NCI-H774 (cell line): Measurements from ENCODE around the gene TH.

Experiments
- DNase-seq: peaks from one replicate; lab custom pipeline; 2025; lab: John Stamatoyannopoulos, UW

Gene TH

GRCh38 chr11:2142300-2142759 is 29.3 kb downstream of the TH start:
- DNase-seq = no peak

DNA sequence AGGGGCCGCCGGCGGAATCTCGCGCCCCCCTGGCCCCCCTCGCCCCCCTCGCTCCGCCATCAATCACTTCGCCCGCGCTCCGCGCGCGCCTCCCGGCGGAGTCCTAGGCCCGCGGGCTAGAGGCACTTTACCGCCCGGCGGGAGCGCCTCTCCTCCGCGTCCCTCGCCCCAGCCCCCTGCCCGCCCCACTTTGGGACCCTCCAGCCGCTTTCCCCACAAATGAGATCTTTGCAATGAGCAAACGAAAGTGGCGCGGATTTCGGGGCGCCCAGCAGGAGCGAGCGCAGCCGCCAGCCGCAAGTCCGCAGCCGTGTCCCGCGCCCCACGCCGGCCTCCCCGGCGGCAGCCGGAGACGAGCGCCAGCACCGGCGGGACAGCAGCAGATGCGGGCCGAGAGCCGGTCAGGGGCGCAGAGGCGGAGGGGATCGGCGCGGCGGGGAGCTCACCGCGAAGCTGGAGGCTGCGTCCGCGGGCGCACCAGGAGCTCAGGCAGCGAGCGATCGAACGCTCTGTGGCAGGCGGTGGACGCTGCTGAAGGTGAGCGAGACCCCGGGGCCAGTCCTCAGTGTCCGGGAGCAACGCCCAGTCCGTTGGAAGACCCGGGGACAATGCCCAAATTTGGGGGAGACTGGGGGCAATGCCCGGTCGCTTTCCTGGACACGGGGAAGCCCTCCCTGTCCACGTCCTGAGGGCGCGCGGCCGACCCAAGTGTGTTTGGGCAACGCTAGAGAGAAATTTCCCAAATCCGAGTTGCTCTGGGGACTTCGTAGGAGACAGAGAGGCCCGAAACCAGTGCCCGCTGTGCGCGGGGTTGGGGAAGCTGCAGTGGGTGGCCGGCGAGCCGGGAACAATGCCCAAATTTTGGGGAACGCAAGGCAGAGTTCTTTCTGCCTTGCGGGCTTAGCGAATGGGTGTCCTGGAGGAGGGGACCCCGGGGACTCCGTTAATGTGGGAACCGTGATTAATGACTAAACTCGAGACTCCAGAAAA is 30.9 kb downstream of the TH start:
- DNase-seq = no peak

DNA sequence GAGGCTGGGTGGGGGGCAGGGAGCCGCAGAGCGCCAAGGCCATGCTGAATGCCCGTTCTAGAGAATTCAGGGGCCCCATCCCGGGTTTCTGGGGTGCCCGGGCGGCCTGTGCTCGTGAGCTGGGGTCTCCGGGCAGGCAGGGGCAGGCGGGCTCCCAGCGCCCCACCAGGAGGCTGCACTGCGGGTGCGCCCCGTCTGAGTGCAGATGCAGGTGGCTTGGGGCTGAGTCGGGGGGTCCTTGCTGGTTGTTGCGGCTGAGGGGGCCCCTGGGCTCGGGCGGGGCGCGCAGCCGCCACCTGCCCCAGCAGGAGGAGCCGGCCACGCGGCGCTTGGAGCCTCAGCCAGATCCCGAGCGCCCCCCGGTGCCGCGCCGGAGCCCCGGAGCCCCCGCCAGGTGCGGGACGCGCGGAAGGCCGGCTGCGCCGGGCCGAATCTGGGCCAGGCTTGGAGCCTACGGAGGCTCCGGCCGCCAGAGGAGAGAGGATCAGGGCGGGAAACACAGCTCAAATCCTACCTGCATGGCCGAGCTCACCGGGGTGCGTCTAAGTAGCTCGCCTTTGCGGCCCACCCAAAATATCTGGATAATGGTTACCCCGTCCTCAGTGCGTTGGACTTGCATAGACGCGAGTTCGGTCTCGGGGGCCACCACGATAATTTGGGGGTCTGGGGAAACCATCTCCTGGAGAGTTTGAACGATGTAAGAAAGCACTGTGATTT is 31.8 kb downstream of the TH start:
- DNase-seq = no peak

DNA sequence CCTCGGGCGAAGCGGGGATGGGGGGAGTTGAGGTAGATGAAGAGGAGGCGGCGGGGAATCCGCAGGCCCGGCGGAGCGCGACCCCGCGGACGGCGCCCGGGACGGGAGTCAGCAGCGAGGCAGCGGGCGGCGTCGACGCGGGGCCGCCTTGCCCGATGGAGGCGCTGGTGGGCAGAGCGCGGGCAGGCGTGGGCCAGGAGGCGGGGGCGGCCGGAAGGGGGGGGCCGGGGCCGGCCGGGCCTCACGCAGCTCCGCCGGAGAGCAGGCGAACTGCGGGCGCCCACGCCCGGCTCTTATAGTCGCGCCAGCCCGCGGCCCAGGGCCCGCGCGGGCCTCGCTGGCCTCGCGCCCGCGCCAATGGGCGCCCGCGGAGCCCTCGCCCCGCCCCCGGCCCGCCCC is 32.5 kb downstream of the TH start, which contains the start of gene IGF2:
TSS of gene IGF2 (minus strand) at position 267 of the 399 bp plus-strand sequence. CDS start 3,866 bp downstream, outside the sequence.
- DNase-seq = no peak

- no peak for DNase-seq
Measured at GRCh38 chr11:2138431-2139122, 33.0 kb downstream of the TH start.

DNA sequence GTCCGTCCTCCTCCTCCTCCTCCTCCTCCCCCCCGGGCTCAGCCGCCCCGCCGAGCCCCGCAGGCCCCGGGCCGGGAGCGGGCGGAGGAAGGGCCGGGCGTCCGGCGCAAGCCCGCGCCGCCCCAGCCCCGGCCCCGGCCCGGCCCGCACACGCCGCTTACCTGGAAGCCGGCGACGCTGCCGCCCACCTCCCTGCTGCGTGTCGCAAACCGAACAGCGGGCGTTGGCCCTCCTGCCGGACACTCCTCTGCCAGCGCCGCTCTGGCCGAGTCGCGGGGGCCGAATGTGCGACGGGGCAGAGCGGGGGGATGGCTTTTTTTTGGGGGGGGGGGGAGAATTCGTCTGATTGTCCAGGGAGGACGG is 33.6 kb downstream of the TH start:
- no peak for DNase-seq

- no peak for DNase-seq
Measured at GRCh38 chr11:2137202-2138067, 34.2 kb downstream of the TH start.

DNA sequence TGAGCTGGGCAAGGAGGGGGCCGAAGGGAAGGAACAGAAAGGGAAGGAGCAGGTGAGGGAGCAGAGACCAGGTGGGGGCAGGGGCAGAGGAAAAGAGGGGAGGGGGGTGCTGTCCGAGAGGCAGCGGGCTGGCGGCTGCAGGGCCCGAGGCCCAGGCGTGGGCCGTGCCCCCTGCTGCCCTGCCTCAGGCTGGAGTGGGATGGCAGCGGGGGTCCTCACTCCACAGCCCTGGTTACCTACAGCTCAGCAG is 34.7 kb downstream of the TH start:
- DNase-seq = no peak

- no peak for DNase-seq
Measured at GRCh38 chr11:2136209-2136951, 35.2 kb downstream of the TH start.

- DNase-seq = no peak
Measured at GRCh38 chr11:2135648-2136201, 35.9 kb downstream of the TH start.

- DNase-seq = no peak
Measured at GRCh38 chr11:2135018-2135569, 36.5 kb downstream of the TH start.

DNA sequence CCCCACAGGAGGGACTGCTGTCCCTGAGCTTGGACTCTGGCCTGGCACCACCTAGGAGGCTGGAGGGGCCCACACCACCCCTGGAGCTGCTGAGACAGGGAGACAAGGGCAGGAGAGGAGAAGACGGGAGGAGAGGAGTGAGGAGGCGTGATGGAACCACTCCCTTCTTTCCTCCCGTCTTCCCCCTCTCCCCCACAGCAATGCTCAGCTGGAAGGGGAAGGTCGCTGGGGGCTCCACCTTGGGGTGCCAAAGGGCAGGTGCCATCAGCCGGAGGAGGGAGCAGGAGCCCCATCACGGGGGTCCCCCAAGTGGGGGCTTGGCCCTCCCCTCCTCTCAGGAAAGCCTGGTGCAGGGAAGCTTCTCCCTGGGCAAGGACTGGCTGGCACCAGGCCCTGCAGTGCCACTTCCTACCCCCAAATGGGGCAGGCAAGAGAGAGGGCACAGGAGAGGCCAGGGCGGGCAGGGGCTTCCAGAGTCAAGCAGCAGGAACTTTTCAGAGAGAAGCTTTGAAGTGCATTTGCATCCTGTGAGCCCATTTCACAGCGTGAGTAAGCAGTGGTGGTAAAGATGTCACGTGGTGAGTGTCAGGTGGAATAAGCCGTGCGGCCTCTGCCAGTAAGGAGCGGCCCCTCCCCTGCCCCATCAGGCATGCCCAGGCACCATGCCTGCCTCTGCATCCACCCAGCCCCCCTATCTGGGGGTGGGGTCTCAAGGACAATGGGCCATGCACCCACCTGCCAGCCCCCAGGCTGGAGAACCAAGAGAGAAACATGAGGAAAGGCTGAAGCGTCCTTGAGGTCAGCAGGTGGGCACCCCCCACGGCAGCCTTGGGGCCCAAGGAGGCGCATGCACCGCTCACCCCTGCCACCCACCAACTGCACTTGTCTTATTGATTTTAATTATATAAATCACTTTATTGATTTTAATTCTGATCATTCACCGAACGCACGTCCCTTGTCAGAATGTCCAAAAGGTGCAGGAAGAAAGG is 37.3 kb downstream of the TH start:
- DNase-seq = no peak

DNA sequence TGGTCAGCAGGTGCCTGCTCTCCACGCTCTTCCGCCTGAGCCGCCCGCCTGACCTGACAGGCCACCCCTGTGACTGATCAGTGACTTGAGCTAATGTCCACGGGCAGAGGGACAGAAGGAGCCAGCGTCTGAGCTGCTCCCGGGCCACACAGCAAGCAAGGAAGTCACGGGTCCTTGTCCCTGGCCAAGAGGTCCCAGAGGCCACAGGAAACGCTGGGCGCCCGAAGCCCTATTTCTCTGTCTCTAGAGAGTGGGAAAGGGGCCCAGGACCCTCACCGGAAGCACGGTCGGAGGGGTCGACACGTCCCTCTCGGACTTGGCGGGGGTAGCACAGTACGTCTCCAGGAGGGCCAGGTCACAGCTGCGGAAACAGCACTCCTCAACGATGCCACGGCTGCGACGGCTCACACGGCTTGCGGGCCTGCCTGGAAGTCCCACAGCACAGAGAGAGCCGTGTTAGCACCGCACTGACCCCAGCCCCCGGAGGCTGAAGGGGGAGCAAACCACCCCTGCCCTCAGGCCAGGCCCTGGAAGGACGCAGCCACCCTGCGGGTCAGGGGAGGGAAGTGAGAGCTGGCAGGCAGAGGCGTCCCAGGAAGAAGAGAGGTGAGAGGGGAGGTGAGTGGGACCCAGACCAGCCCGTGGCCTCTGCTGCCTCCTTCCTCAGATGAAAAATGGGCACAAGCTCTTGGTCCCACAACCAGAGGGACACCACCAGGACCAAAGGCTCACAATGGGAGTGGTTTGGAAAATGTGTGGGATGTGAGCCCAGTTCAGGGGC is 38.2 kb downstream of the TH start:
- DNase-seq = no peak

DNA sequence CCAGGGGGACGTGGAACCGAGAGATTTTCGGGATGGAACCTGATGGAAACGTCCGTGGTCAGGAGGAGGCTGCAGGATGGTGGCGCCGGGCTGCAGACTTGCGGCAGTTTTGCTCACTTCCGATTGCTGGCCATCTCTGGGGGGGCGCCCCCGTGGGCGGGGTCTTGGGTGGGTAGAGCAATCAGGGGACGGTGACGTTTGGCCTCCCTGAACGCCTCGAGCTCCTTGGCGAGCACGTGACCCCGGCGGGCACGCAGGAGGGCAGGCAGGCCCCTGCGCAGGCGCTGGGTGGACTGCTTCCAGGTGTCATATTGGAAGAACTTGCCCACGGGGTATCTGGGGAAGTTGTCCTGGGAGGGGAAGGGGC is 38.8 kb downstream of the TH start:
- no peak for DNase-seq

DNA sequence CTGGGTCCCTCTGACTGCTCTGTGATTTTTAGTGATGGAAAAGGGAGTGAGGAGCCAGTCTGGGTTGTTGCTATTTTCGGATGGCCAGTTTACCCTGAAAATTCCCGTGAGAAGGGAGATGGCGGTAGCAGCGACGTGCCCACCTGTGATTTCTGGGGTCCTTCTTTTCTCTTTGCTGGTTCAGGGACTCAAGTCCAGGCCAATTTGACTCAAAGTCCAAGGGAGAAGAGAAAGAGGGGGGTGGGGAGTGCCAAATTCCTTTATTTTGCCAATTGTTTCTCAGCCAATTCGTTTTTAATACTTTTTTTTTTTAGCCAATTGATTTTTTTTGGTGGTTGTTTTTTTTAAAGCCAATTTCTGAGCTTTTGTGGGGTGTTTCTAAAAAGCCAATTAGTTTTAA is 39.4 kb downstream of the TH start:
- DNase-seq = no peak

DNA sequence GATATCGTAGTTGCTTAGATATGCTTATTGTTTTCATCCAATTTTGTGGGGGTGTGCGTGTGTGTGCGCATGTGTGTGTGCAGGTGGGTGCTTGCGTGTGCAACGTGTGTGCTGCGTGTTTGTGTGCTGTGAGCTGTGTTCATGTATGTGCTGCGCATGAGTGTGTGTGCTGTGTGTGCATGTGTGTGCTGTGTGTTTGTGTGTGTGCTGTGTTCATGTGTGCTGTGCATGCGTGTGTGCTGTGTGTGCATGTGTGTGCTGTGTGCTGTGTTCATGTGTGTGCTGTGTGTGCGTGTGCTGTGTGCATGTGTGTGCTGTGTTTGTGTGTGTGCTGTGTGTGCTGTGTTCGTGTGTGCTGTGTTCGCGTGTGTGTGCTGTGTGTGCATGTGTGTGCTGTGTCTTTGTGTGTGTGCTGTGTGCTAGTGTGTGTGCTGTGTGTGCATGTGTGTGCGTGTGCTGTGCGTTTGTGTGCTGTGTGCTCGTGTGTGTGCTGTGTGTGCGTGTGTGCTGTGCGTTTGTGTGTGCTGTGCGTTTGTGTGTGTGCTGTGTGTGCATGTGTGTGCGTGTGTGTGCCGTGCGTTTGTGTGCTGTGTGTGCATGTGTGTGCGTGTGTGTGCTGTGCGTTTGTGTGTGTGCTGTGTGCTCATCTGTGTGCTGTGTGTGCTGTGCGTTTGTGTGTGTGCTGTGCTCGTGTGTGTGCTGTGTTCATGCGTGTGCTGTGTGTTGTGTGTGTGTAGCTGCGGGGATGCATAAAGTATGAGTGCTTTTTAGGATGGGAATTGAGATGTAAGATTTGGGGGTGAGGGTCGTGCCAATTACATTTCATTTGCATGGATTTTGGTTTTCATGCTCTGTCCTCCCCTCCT is 40.0 kb downstream of the TH start:
- no peak for DNase-seq

DNA sequence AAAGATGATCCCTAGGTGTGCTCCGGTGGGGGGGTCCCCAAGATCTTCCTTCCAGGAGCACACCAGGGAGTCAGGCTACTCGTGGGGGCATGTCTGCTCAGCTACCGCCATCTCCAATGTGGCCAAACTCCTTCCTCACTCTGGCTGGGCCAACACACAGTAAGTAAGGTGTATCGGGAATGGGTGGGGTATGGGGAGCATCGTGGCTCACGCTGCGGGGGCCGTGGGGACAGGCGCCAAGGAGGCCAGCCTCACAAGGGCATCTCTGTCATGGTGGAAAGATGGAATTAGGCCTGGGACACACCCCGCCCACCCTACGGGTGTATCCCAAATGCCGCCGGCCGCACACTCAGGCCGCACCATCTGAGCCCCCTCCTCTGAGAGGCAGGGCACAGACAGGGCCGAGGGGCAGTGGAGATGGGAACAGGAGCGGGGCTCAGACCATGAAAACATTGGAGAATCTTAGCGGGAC is 40.7 kb downstream of the TH start:
- no peak for DNase-seq
